MM.1S (cell line): ENCODE measurements around the gene CNTLN.

Experiments
- EZH2 ChIP-seq: fragments of 300-600 bp; sonication (generic); optimal IDR thresholded peaks from 2 replicates; pipeline ENCODE3; 2017; ENCODE audit warnings: low read depth, mild to moderate bottlenecking, antibody characterized with exemption, low read length, mixed read lengths
- TF ChIP-seq, protein P1 (sequence below): fragments of 300-600 bp; sonication (generic); IDR thresholded peaks from 2 replicates; pipeline ENCODE4 v1.5.1; 2016; ENCODE audit warnings: antibody characterized with exemption, low read length, mixed read lengths

DNA sequence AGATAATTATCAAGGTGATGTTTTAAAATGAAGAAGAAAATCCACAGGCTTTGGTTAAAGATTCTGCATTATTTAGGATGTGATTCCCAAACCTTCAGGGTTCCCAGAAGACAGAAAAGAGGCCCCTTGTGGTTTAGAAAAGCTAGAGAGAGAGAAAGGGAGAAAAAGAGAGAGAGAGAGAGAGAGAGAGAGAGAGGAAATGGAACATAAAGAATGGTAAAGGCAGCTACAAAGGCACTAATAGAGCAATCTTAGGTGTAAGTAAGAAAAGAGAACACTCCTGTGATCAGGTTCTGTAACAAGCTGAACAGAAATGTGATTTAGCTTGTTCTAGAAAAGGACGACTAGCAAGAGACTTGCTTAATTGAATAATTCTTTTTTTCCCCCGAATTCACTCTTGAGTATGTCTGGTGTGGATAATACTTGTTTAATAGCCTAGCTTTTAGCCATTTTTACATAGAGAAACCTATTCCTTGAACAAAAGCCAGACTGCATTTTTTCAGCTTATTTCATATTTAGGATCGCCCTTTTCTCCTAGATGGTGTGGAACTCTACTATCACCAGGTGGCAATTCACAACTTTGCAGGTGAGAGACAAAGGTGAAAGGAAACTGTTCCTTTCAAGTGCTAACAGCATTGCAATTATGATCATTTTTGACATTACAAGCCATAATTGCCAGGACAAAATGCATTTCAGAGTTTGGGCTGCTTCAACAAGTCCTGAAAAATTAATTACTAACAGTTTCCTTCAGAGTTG is 386.4 kb downstream of the CNTLN start:
- TF ChIP-seq, protein P1, sequence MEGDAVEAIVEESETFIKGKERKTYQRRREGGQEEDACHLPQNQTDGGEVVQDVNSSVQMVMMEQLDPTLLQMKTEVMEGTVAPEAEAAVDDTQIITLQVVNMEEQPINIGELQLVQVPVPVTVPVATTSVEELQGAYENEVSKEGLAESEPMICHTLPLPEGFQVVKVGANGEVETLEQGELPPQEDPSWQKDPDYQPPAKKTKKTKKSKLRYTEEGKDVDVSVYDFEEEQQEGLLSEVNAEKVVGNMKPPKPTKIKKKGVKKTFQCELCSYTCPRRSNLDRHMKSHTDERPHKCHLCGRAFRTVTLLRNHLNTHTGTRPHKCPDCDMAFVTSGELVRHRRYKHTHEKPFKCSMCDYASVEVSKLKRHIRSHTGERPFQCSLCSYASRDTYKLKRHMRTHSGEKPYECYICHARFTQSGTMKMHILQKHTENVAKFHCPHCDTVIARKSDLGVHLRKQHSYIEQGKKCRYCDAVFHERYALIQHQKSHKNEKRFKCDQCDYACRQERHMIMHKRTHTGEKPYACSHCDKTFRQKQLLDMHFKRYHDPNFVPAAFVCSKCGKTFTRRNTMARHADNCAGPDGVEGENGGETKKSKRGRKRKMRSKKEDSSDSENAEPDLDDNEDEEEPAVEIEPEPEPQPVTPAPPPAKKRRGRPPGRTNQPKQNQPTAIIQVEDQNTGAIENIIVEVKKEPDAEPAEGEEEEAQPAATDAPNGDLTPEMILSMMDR, result no peak
- no peak for TF ChIP-seq EZH2
